Forelimb muscle (tissue), 1 donor: ENCODE results near the gene DUOXA1. TPM values are rescaled to one million over a fixed set of nuclear protein-coding genes. Genes with fewer than 3 reads are reported as not detected.
"Not testable (repeated sequence)": the region's sequence is repeated elsewhere in the genome, so short reads cannot be mapped to it uniquely, and the experiment has no call there.

Experiments
- DNase-seq: peaks from one replicate; pipeline ENCODE4 v3.0.0-alpha.2; 2013; ENCODE audit warnings: low read depth
- polyA plus RNA-seq: library from polyadenylated mRNA; unstranded; fragments of 120-200 nt; gene quantifications from one replicate; pipeline ENCODE4 v1.2.1, GENCODE V29; 2013; ENCODE audit not compliant: insufficient read length

DUOXA1 gene
- polyA plus RNA-seq, 1 donor = not detected

DNA sequence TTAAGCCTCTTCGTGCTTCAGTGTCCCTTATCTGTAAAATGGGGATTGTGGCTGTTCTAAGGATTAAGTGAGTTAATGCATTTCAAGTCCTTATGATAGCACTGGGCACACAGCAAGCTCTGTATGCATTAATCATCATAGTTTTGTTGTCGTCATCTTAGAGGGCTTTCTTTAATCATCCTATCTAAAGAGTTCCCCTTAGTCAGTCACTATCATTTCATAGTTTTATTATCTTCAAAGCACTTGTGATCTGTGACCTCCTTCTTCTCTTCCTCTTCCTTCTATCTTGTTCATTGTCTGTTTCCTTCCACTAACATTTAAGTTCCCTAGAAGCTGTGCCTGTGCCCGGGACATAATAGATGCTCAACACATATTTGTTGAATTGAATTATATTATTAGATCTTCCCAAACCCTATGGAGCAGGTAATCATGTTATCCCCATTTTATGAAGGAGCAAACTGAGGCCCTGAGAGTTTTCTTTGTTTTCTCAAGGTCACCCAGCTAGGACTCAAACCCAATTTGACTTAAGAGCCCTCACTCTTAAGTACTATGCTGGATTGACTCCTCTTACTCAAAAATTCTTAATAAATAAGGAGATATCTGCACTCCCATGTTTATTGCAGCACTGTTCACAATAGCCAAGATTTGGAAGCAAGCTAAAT, 39.8 kb downstream of the DUOXA1 start:
- DNase-seq = no peak

GRCh38 chr15:45088801-45089711, 40.6 kb downstream of the DUOXA1 start:
- no peak for DNase-seq

DNA sequence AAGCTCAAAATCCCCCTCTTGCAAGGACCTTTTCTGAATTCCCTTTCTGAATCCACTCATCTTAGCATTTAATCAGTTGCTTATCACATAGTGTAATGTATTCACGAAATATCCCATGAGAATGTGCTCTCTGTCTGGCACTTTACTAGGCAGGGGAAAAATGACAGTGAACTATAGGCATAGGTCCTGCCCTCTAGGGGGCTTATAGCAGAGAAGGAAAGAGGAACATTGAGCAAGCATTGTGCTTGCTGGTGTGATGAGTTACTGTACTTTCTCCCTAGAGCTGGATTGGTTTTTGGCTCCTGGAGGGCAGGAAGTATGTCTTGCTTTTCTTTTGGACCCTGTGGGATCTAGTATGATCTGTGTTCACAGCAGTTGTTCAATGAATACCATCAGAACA, 42.2 kb downstream of the DUOXA1 start:
- DNase-seq = no peak

- DNase-seq = no peak
Measured at GRCh38 chr15:45084163-45084562, 45.5 kb downstream of the DUOXA1 start.

- no peak for DNase-seq
Measured at GRCh38 chr15:45083223-45083622, 46.5 kb downstream of the DUOXA1 start.

DNA sequence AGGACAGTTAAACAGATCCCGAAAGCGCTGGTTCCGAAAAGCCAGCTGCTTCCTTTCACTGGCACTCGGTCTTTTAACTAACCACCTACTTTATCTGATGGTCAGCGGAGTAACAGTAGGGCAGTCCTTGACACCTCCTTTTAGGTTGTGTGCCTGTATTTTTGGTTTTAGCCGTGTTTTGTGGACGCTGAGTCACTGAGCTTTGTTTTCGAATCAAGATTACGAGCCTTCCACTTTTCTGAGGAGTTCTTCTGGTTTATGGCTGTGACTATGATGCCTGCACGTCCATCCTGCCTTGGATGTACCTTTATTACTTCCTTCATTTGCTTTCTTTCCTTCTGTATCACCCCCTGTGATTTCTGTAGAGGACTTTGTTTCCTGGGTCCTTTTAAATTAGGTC, 47.3 kb downstream of the DUOXA1 start:
- DNase-seq = not testable (repeated sequence)

DNA sequence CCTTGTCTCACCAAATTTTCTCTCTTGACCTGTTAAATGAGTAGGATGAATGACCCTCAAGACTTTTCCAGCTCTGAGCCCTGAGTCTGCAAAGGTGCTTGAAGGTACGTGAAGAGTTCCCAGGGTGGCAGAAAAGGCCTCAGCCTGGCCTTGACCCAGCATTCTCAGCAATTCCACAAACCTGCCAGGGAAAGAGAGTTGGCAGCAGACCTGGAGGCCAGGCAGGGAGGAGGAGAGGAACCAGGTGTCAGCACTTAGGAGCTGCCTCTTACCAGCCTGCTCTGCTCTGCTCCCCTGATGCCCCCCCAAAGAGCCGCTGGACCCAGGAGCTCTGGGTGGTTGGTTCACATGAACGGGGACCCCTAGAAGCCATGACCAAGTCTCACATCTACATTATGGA, 49.1 kb downstream of the DUOXA1 start:
- not testable (repeated sequence) for DNase-seq

DNA sequence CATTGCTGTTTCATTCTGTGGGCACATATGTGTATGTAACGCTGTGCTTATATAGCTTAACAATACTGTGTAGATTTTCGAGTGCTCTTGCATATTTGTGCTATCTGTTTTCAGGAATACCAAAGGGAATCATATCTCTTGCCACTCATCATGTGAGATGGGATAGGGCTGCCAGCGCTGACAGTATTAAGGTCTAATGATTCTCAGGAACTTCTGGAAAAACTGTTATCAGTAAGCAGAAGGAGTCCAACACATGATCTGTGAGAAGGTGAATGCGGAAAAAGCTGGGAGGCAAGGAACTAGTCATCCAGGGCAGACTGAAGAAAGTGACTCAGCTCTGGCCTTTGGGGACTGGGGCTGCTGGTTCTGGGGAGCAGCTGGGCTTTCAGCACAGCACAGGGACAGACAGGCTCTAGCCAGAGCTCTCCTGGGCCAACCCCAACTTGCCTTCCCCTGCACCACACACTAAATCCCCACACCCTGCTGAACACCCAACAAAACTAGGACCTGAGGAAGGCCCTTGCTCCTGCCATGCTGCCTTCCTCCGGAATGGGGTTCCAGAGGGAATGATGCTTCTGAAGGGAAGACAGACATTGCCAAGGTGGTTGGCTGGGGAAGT, 49.9 kb downstream of the DUOXA1 start:
- not testable (repeated sequence) for DNase-seq

GRCh38 chr15:45079201-45079600, 50.5 kb downstream of the DUOXA1 start:
- not testable (repeated sequence) for DNase-seq

DNA sequence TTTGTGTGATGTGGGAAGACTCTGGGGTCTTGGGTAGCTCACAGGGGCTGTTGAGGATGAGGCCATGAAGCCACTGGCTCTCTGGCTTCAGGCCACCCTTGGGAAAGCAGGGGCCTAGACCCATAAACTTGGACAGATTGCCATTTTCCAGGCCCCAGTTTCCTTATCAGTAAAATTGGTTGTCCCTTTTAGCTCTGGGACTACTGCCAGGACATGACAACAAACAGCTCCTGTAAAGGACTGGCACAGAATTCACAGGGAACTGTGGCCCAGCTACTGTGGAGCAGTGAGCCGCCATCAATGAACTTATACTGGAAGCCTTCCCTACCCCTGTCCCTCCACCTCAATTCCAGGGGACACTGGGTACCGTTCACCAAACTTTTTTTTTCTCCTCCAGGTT, 52.3 kb downstream of the DUOXA1 start:
- not testable (repeated sequence) for DNase-seq

- DNase-seq = not testable (repeated sequence)
Measured at GRCh38 chr15:45075440-45076320, 54.0 kb downstream of the DUOXA1 start.

DNA sequence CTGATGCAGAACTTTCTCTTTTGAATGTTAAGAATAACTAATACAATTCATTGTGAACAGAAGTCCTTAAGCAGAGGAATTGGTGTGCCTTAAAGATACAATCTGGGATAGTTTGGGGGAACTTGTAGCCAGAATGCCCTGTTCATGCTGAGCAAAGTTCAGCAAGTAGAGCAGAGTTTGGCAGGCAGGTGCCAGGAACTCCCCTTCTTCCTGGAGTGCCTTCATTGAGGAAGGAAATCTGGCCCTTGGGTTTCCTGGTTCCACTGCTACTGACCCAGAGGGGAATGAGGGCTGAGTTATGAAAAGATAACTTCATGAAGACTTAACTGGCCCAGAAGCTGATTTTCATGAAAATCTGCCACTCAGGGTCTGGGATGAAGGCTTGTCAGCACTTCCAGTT, 56.1 kb downstream of the DUOXA1 start:
- not testable (repeated sequence) for DNase-seq

GRCh38 chr15:45069942-45070360, 59.7 kb downstream of the DUOXA1 start:
- not testable (repeated sequence) for DNase-seq

Other genes with a start within 250 kb of the DUOXA1 start
- not detected for gene TERB2, start 173.2 kb downstream of the DUOXA1 start, polyA plus RNA-seq
- 6.5 TPM for gene SORD, start 106.7 kb downstream of the DUOXA1 start, polyA plus RNA-seq
- gene DUOX2, start 15.7 kb downstream of the DUOXA1 start, polyA plus RNA-seq = 0.04 TPM
- gene DUOXA2, start 15.6 kb downstream of the DUOXA1 start, polyA plus RNA-seq = not detected
- gene DUOX1, start 115 bp upstream of the DUOXA1 start, polyA plus RNA-seq = 2.9 TPM
- gene SHF, start 58.1 kb upstream of the DUOXA1 start, polyA plus RNA-seq = 7.4 TPM
- gene SLC28A2, start 122.4 kb upstream of the DUOXA1 start, polyA plus RNA-seq = 0.13 TPM
- 505 TPM for gene GATM, start 248.7 kb upstream of the DUOXA1 start, polyA plus RNA-seq